ENCODE measurements around the gene VPS45. TPM values are rescaled to one million over a fixed set of nuclear protein-coding genes. Genes with fewer than 3 reads are reported as not detected.
A peak's percentile ranks its signal among the peaks of the same experiment; 100 is the strongest.

The VPS45 gene
- total RNA-seq, 1 experiment from 2014 or later = 28.2 TPM

- TF ChIP-seq AR (CRISPR knock-in tag; IDR thresholded peaks at IDR 0.05) = 0 out of 2 replicates have a peak, but pooled peaks have one; percentile 8
Measured at GRCh38 chr1:150162582-150162861, 94.9 kb downstream of the VPS45 start (continued).

GRCh38 chr1:150162862-150163706, 95.5 kb downstream of the VPS45 start:
- peaks cover 42% of the 10 kb centered on the region for H3K4me1 Mint-ChIP-seq
- peaks cover 7% of the 10 kb centered on the region for H3K36me3 Mint-ChIP-seq
- ChIA-PET CTCF (interaction anchor here (0.6 to 3.1 kb wide), 4 partner anchors 13 to 275 kb away, joined by 3 to 20 read pairs (median 7); partner anchors contain the start of gene PLEKHO1), POLR2A (interaction anchor here (0.5 to 3.3 kb wide), 7 partner anchors 13 to 314 kb away, joined by 3 to 42 read pairs (median 4); partner anchors contain the start of gene PLEKHO1)
- ATAC-seq = peak; percentile 95
- H3K27ac Mint-ChIP-seq = peak overlapping the region; percentile 99
- H3K4me3 Mint-ChIP-seq = peak overlapping the region; percentile 66
- H3K9me3 Mint-ChIP-seq = no peaks in the 10 kb centered on the region
- no peaks in the 10 kb centered on the region for H3K27me3 Mint-ChIP-seq (ENCODE audit: low read depth)
- DNase-seq (ENCODE audit: low spot score) = peak; percentile 82
- TF ChIP-seq TCF7 (CRISPR knock-in tag; IDR thresholded peaks at IDR 0.05; ENCODE audit: low read depth) = no peak
- TF ChIP-seq NFE2L1 (CRISPR knock-in tag; IDR thresholded peaks at IDR 0.05) = no peak
- TF ChIP-seq MLX (CRISPR knock-in tag; IDR thresholded peaks at IDR 0.05) = no peak
- no peak; the same call in 1 of the 2 replicates for TF ChIP-seq CDX4 (CRISPR knock-in tag; IDR thresholded peaks at IDR 0.05; ENCODE audit: borderline replicate concordance)
- TF ChIP-seq MXD4 (CRISPR knock-in tag; IDR thresholded peaks at IDR 0.05; ENCODE audit: borderline replicate concordance) = no peak
- TF ChIP-seq NR2C2 (CRISPR knock-in tag; IDR thresholded peaks at IDR 0.05) = no peak
- TF ChIP-seq CTCF (IDR thresholded peaks at IDR 0.05) = no peak
- TF ChIP-seq AFF4 (CRISPR knock-in tag; IDR thresholded peaks at IDR 0.05; ENCODE audit: borderline replicate concordance) = no peak
- no peak for TF ChIP-seq ZNF396 (CRISPR knock-in tag; IDR thresholded peaks at IDR 0.05; ENCODE audit: borderline replicate concordance)
- no peak for TF ChIP-seq FOXP4 (CRISPR knock-in tag; IDR thresholded peaks at IDR 0.05)
- TF ChIP-seq PRRX2 (CRISPR knock-in tag; IDR thresholded peaks at IDR 0.05) = no peak
- no peak for TF ChIP-seq JAZF1 (CRISPR knock-in tag; IDR thresholded peaks at IDR 0.05)
- TF ChIP-seq CREM (CRISPR knock-in tag; IDR thresholded peaks at IDR 0.05) = no peak
- no peak for TF ChIP-seq JUN (CRISPR knock-in tag; IDR thresholded peaks at IDR 0.05)
- no peak for TF ChIP-seq SMAD3 (CRISPR knock-in tag; IDR thresholded peaks at IDR 0.05; ENCODE audit: borderline replicate concordance)
- TF ChIP-seq TP53 (CRISPR knock-in tag; IDR thresholded peaks at IDR 0.05) = no peak
- TF ChIP-seq E2F5 (CRISPR knock-in tag; IDR thresholded peaks at IDR 0.05) = no peak
- no peak for TF ChIP-seq ZNF512 (CRISPR knock-in tag; IDR thresholded peaks at IDR 0.05; ENCODE audit: borderline replicate concordance)
- TF ChIP-seq IRF2 (CRISPR knock-in tag; IDR thresholded peaks at IDR 0.05; ENCODE audit: borderline replicate concordance, low read depth) = no peak

All from WTC11 (cell line).